Lung (tissue), 12 donors: ENCODE measurements around the gene RNF150. TPM values are rescaled to one million over a fixed set of nuclear protein-coding genes. Genes with fewer than 3 reads are reported as not detected.

Source experiments
- ATAC-seq: fragments of 200-7000 bp; cut with Tn5 transposase; one replicate; pipeline ENCODE4 v1.9.1; 2020; ENCODE audit warnings: moderate number of reproducible peaks; ENCODE audit not compliant: insufficient read depth, low FRiP score
- DNase-seq, 3 donors: peaks; one replicate each; pipeline ENCODE4 v3.0.0-alpha.2; 2013 to 2017
- H3K27ac ChIP-seq, 2 donors: one replicate each; pipeline ENCODE4 v1.5.1; 2013; ENCODE audit warnings: mild to moderate bottlenecking in 2 of 2, moderate library complexity in 2 of 2, control low read depth in 1 of 2, inconsistent platforms in 1 of 2, low read depth in 1 of 2, low read length in 1 of 2
- H3K27me3 ChIP-seq, 3 donors: one replicate each; pipeline ENCODE4 v1.5.1; 2013; ENCODE audit warnings: low read length in 2 of 3; ENCODE audit not compliant: control insufficient read depth in 3 of 3, insufficient read depth in 3 of 3
- H3K36me3 ChIP-seq, 4 donors: one replicate each; pipeline ENCODE4 v1.5.1; 2013; ENCODE audit warnings: low read length in 4 of 4, mild to moderate bottlenecking in 1 of 4, moderate library complexity in 1 of 4; ENCODE audit not compliant: control insufficient read depth in 4 of 4, insufficient read depth in 4 of 4
- H3K4me1 ChIP-seq, 5 donors: one replicate each; pipeline ENCODE4 v1.5.1; 2013; ENCODE audit warnings: low read length in 5 of 5, mild to moderate bottlenecking in 2 of 5, moderate library complexity in 1 of 5; ENCODE audit not compliant: control insufficient read depth in 5 of 5, insufficient read depth in 5 of 5
- H3K4me3 ChIP-seq: one replicate; pipeline ENCODE4 v1.5.1; 2013; ENCODE audit warnings: mild to moderate bottlenecking, control low read depth, moderate library complexity
- H3K9ac ChIP-seq, 2 donors: one replicate each; pipeline ENCODE4 v1.5.1; 2013; ENCODE audit warnings: low read length in 2 of 2, control low read depth in 1 of 2; ENCODE audit not compliant: insufficient read depth in 1 of 2
- H3K9me3 ChIP-seq, 4 donors: one replicate each; pipeline ENCODE4 v1.5.1; 2013; ENCODE audit warnings: low read length in 3 of 4, mild to moderate bottlenecking in 1 of 4, moderate library complexity in 1 of 4; ENCODE audit not compliant: control insufficient read depth in 4 of 4, insufficient read depth in 3 of 4
- CTCF ChIP-seq: IDR thresholded peaks from 2 replicates; pipeline ENCODE4 v1.5.1; 2012; ENCODE audit warnings: mild to moderate bottlenecking; ENCODE audit errors: control extremely low read depth, extremely low read depth
- WGBS, 2 donors: extraction: QIAGEN DNeasy Blood & Tissue Kit; methylation state at CpG; one replicate each; pipeline ENCODE4 v1.1.7; 2013; 5-methylcytosine and 5-hydroxymethylcytosine counted together
- polyA plus RNA-seq, 2 donors: library from polyadenylated mRNA; stranded (reverse); fragments of 200-250 nt; gene quantifications; one replicate each; pipeline ENCODE4 v1.2.1, GENCODE V29; 2013
- total RNA-seq, 2 donors: library from RNA; depleted of rRNA in 1 of 2; stranded (reverse); fragments of >200 nt in 1 of 2; gene quantifications; one replicate each; pipeline ENCODE4 v1.2.1, GENCODE V29; 2014 to 2021
- donor health status: control.
- donor health status: control.
- donor health status: Bipolar disorder and iron deficiency.
- donor health status: healthy.
- donor health status: DM: yes; HTN: yes; CAD: no.

The RNF150 gene
- total and polyA plus RNA-seq, 4 donors = 0.18 to 19.3 (median 2.1) TPM

- Histone ChIP-seq H3K36me3 (peaks cover 0 to 4% (median 1%) of the 10 kb centered on the region in 4 donors), H3K4me3 (no peak overlapping the region), H3K9me3 (no peaks in the 10 kb centered on the region), H3K9ac (no peak overlapping the region), H3K4me1 (peaks cover 0 to 28% (median 7%) of the 10 kb centered on the region in 5 donors), H3K27ac (no peak overlapping the region), H3K27me3 (no peaks in the 10 kb centered on the region)
- ATAC-seq (no peak), DNase-seq (no peak)
- WGBS, 2 donors = 66 to 77% methylated on average over 5 of the region's 5 CpGs
- no peak for TF ChIP-seq CTCF
Measured at GRCh38 chr4:140870427-140870826, 262.8 kb downstream of the RNF150 start.

- H3K9me3 ChIP-seq = no peaks in the 10 kb centered on the region
- ATAC-seq (no peak), DNase-seq (no peak)
- H3K27me3 ChIP-seq = no peaks in the 10 kb centered on the region
- H3K36me3 ChIP-seq = peaks cover 0 to 4% (median 1%) of the 10 kb centered on the region in 4 donors
- H3K4me3 ChIP-seq = no peak overlapping the region
- WGBS, 2 donors = 95 to 100% methylated on average over 1 of the region's 1 CpG
- TF ChIP-seq CTCF = no peak
- no peak overlapping the region for H3K9ac ChIP-seq
- peaks cover 0 to 23% (median 7%) of the 10 kb centered on the region in 5 donors for H3K4me1 ChIP-seq
- no peak overlapping the region for H3K27ac ChIP-seq
Measured at GRCh38 chr4:140869446-140869845, 263.8 kb downstream of the RNF150 start.

GRCh38 chr4:140867356-140867755 lies 265.9 kb downstream of the RNF150 start:
- Histone ChIP-seq H3K4me3 (no peak overlapping the region), H3K27me3 (no peaks in the 10 kb centered on the region), H3K36me3 (peaks cover 0 to 4% (median 1%) of the 10 kb centered on the region in 4 donors), H3K9me3 (no peaks in the 10 kb centered on the region), H3K9ac (no peak overlapping the region), H3K4me1 (peaks cover 0 to 23% (median 4%) of the 10 kb centered on the region in 5 donors), H3K27ac (no peak overlapping the region)
- DNase-seq (no peak), ATAC-seq (no peak)
- WGBS, 2 donors = 85 to 94% methylated on average over 3 of the region's 3 CpGs
- TF ChIP-seq CTCF = no peak

GRCh38 chr4:140866492-140867005 lies 266.7 kb downstream of the RNF150 start:
- Histone ChIP-seq H3K9ac (no peak overlapping the region), H3K27me3 (no peaks in the 10 kb centered on the region), H3K4me3 (no peak overlapping the region), H3K4me1 (peaks cover 0 to 16% (median 7%) of the 10 kb centered on the region in 5 donors), H3K9me3 (no peaks in the 10 kb centered on the region), H3K36me3 (peaks cover 0 to 4% (median 1%) of the 10 kb centered on the region in 4 donors), H3K27ac (no peak overlapping the region)
- TF ChIP-seq CTCF = no peak
- no peak for ATAC-seq
- 94% methylated on average over 5 of the region's 5 CpGs for WGBS, 2 donors
- no peak for DNase-seq
